Panc1 (cell line): ENCODE measurements around the gene CPHXL2. TPM values are rescaled to one million over a fixed set of nuclear protein-coding genes. Genes with fewer than 3 reads are reported as not detected.

Experiments
- ATAC-seq: fragments of 200-7000 bp; cut with Tn5 transposase; 2 replicates; pipeline ENCODE4 v1.9.1; 2020; ENCODE audit warnings: mild to moderate bottlenecking, moderate library complexity
- BruUV-seq: library from RNA; stranded (reverse); fragments of 400-500 nt; replicated peaks from 2 replicates; lab custom pipeline; 2021; lab: Mats Ljungman, UMichigan
- CTCF ChIA-PET: fragments of 300-600 bp; sonication (Branson Sonifier 250); formaldehyde crosslinking; loops from one replicate; lab custom pipeline; 2022; ENCODE audit warnings: antibody characterized with exemption; lab: Charles Lee
- POLR2A ChIA-PET: fragments of 300-600 bp; sonication (Branson Sonifier 250); formaldehyde crosslinking; loops from one replicate; lab custom pipeline; 2022; ENCODE audit warnings: antibody characterized with exemption; lab: Charles Lee
- DNase-seq: peaks from one replicate; pipeline ENCODE4 v3.0.0-alpha.2; 2010; ENCODE audit warnings: low read depth, low spot score
- H3K27ac ChIP-seq: 2 replicates; pipeline ENCODE4 v1.5.1; 2011; ENCODE audit warnings: mild to moderate bottlenecking, low read length, inconsistent platforms
- H3K27me3 ChIP-seq: fragments of 200-500 bp; sonication (Bioruptor generic); 2 replicates; pipeline ENCODE4 v1.6.0; 2014; ENCODE audit warnings: low read length, inconsistent platforms; ENCODE audit not compliant: control insufficient read depth, insufficient read depth
- H3K36me3 ChIP-seq: fragments of 200-500 bp; sonication (Bioruptor generic); 2 replicates; pipeline ENCODE4 v1.5.1; 2014; ENCODE audit warnings: inconsistent platforms, mild to moderate bottlenecking, low read length, moderate library complexity; ENCODE audit not compliant: control insufficient read depth, insufficient read depth
- H3K4me1 ChIP-seq: 2 replicates; pipeline ENCODE4 v1.5.1; 2011; ENCODE audit warnings: inconsistent platforms, mild to moderate bottlenecking, low read length, moderate library complexity; ENCODE audit not compliant: control insufficient read depth, insufficient read depth
- H3K4me3 ChIP-seq, 2 experiments: 2 replicates each; pipeline ENCODE4 v1.5.1; 2011 to 2012; ENCODE audit warnings: low read depth in 2 of 2, low read length in 2 of 2, mild to moderate bottlenecking in 2 of 2, inconsistent platforms in 1 of 2, moderate library complexity in 1 of 2
- H3K9me3 ChIP-seq: fragments of 200-500 bp; sonication (Bioruptor generic); 2 replicates; pipeline ENCODE4 v1.5.1; 2014; ENCODE audit warnings: low read depth, mild to moderate bottlenecking, inconsistent platforms, low read length, moderate library complexity; ENCODE audit not compliant: control insufficient read depth, insufficient read depth
- CTCF ChIP-seq: fragments of 450-650 bp; IDR thresholded peaks from 2 replicates; pipeline ENCODE4 v1.5.1; 2017; ENCODE audit warnings: mild to moderate bottlenecking
- POLR2AphosphoS5 ChIP-seq: IDR thresholded peaks from 2 replicates; pipeline ENCODE4 v1.6.1; 2012; ENCODE audit warnings: mild to moderate bottlenecking, low read depth, low read length, moderate library complexity
- REST ChIP-seq, 2 experiments: IDR thresholded peaks; 2 replicates each; pipeline ENCODE4 v1.6.1; 2011 to 2012; ENCODE audit warnings: low read depth in 2 of 2, control low read depth in 1 of 2, low read length in 1 of 2, mild to moderate bottlenecking in 1 of 2, moderate library complexity in 1 of 2; ENCODE audit not compliant: insufficient read depth in 1 of 2
- SIN3A ChIP-seq: IDR thresholded peaks from 2 replicates; pipeline ENCODE4 v1.6.1; 2012; ENCODE audit warnings: low read depth, mild to moderate bottlenecking, low read length, moderate library complexity, borderline replicate concordance; ENCODE audit not compliant: insufficient read depth
- TCF7L2 ChIP-seq: IDR thresholded peaks from 2 replicates; pipeline ENCODE4 v1.6.1; 2011; ENCODE audit warnings: mild to moderate bottlenecking, low read depth, low read length, inconsistent platforms
- in situ Hi-C: cut with HindIII; loops from 2 replicates; pipeline ENCODE4 v1.10.0; 2016; ENCODE audit warnings: low sequenced_read_pairs, low pct_unique_long_range_greater_than_20kb
- intact Hi-C: fragments of 100-400 bp; cut with micrococcal nuclease; formaldehyde crosslinking; loops from one replicate; pipeline ENCODE4 v1.10.0; 2022; ENCODE audit not compliant: unreplicated experiment
- total RNA-seq: library from RNA; stranded (reverse); gene quantifications from one replicate; pipeline ENCODE4 v1.2.1, GENCODE V29; 2021; ENCODE audit not compliant: unreplicated experiment

Gene CPHXL2
- total RNA-seq, 1 experiment from 2014 or later: not detected

DNA sequence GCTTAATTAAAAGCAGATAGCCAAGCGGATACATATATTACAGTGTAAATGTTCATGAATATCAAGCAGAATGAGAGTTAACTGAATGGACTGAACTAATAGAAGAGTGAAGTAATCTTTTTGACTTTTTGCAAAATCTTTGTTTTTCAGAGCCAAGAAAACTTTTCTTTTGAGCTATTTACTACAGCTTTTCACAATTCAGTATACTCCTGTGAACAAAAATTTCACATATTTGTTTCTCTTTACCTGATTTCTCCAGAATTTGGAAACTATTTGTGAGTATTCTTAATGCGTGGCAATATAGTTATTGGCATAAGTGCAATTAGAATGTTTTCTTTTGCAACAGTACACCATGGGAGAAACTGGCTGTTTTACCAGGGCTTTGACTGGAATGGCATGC, 33.5 kb upstream of the CPHXL2 start:
- no TSS peak for BruUV-seq
- no peaks in the 10 kb centered on the region; the same call in 1 of the 2 replicates for H3K36me3 ChIP-seq
- intact Hi-C loops: no loop called here
- DNase-seq: no peak
- H3K4me3 ChIP-seq: no peak overlapping the region
- ChIA-PET CTCF (no interaction called here), POLR2A (no interaction called here)
- TF ChIP-seq CTCF (no peak), SIN3A (no peak), POLR2AphosphoS5 (no peak), TCF7L2 (no peak), REST (IDR thresholded peaks at IDR 0.05; ENCODE audit: insufficient read depth in 1 of 2, low read depth in 2 of 2, low read length in 1 of 2) (no peak)
- H3K9me3 ChIP-seq: no peaks in the 10 kb centered on the region
- no peaks in the 10 kb centered on the region for H3K27me3 ChIP-seq
- no peak overlapping the region for H3K27ac ChIP-seq
- no peak for ATAC-seq
- H3K4me1 ChIP-seq: no peaks in the 10 kb centered on the region
- in situ Hi-C loops: no loop called here

- TF ChIP-seq TCF7L2: no peak
- TF ChIP-seq POLR2AphosphoS5: no peak
- TF ChIP-seq SIN3A: no peak
- TF ChIP-seq REST (IDR thresholded peaks at IDR 0.05; ENCODE audit: insufficient read depth in 1 of 2, low read depth in 2 of 2, low read length in 1 of 2): no peak
- TF ChIP-seq CTCF: no peak
- ChIA-PET POLR2A (no interaction called here), CTCF (no interaction called here)
- Histone ChIP-seq H3K4me1 (no peaks in the 10 kb centered on the region), H3K4me3 (no peak overlapping the region), H3K27me3 (no peaks in the 10 kb centered on the region), H3K9me3 (no peaks in the 10 kb centered on the region), H3K27ac (no peak overlapping the region), H3K36me3 (no peaks in the 10 kb centered on the region)
- intact Hi-C loops: no loop called here
- ATAC-seq: no peak
- in situ Hi-C loops: no loop called here
- DNase-seq: no peak
- BruUV-seq: no TSS peak
Observed at GRCh38 chr16:75703306-75703705, 26.5 kb upstream of the CPHXL2 start.
